CD4-positive, alpha-beta T cell treated with Interleukin-2 at 100 ng/mL for 4 hours (primary cell): ENCODE data around the gene GADD45B.

Source experiments
- DNase-seq: peaks from one replicate; pipeline ENCODE4 v3.0.0-alpha.2; 2020; ENCODE audit warnings: low spot score

GADD45B gene

GRCh38 chr19:2475702-2476450, at the start of gene GADD45B:
TSS of gene GADD45B (plus strand) at chr19:2476127. CDS start at chr19:2476359, 232 bp downstream.
- peak; percentile 98 for DNase-seq

GRCh38 chr19:2426611-2427428, 49.1 kb upstream of the GADD45B start:
- DNase-seq = peak; percentile 33

- peak; percentile 95 for DNase-seq
These were observed 48.3 kb upstream of the GADD45B start, which contains the start of gene TIMM13 for GRCh38 chr19:2427429-2428320. TSS of gene TIMM13 (minus strand) at chr19:2427586. CDS start at chr19:2427533, 53 bp downstream.

- no peak for DNase-seq
These were observed 47.6 kb upstream of the GADD45B start for GRCh38 chr19:2428321-2428690.

- DNase-seq = no peak
These were observed 46.9 kb upstream of the GADD45B start for GRCh38 chr19:2428756-2429711.

- DNase-seq = no peak
These were observed 45.9 kb upstream of the GADD45B start for GRCh38 chr19:2429917-2430535.

GRCh38 chr19:2431318-2432055, 44.4 kb upstream of the GADD45B start:
- DNase-seq = no peak

GRCh38 chr19:2432131-2432848, 43.6 kb upstream of the GADD45B start:
- DNase-seq = no peak

GRCh38 chr19:2433854-2434253, 42.1 kb upstream of the GADD45B start:
- no peak for DNase-seq

GRCh38 chr19:2434267-2434666, 41.7 kb upstream of the GADD45B start:
- no peak for DNase-seq

GRCh38 chr19:2434721-2435265, 41.1 kb upstream of the GADD45B start:
- no peak for DNase-seq

- DNase-seq = no peak
These were observed 39.5 kb upstream of the GADD45B start for GRCh38 chr19:2436384-2436783.

- no peak for DNase-seq
These were observed 39.0 kb upstream of the GADD45B start for GRCh38 chr19:2436926-2437325.

GRCh38 chr19:2438178-2438577, 37.7 kb upstream of the GADD45B start:
- no peak for DNase-seq

- no peak for DNase-seq
These were observed 35.4 kb upstream of the GADD45B start for GRCh38 chr19:2440515-2440914.

GRCh38 chr19:2441096-2441752, 34.7 kb upstream of the GADD45B start:
- DNase-seq = no peak

- DNase-seq = no peak
These were observed 32.7 kb upstream of the GADD45B start for GRCh38 chr19:2443116-2443784.

- no peak for DNase-seq
These were observed 32.1 kb upstream of the GADD45B start for GRCh38 chr19:2443785-2444182.
